H9 (cell line): Measurements from ENCODE around the gene SPTBN1. TPM values are rescaled to one million over a fixed set of nuclear protein-coding genes. Genes with fewer than 3 reads are reported as not detected.

ENCODE experiments used
- DNase-seq: peaks from one replicate; pipeline ENCODE4 v3.0.0-alpha.2; 2017
- H2AFZ ChIP-seq: one replicate; pipeline ENCODE4 v1.6.1; 2013; ENCODE audit warnings: mild to moderate bottlenecking, low read length, control low read depth, moderate library complexity
- H2AK5ac ChIP-seq: 2 replicates; pipeline ENCODE4 v1.6.1; 2013; ENCODE audit warnings: low read length, control low read depth, mixed read lengths; ENCODE audit not compliant: insufficient read length
- H2BK120ac ChIP-seq: one replicate; pipeline ENCODE4 v1.6.1; 2013; ENCODE audit warnings: low read depth, mild to moderate bottlenecking, low read length, control low read depth, inconsistent platforms; ENCODE audit not compliant: poor library complexity, severe bottlenecking
- H2BK12ac ChIP-seq: 2 replicates; pipeline ENCODE4 v1.6.1; 2013; ENCODE audit warnings: low read length, control low read depth, mixed read lengths, low read depth; ENCODE audit not compliant: insufficient read length
- H2BK15ac ChIP-seq: 2 replicates; pipeline ENCODE4 v1.6.1; 2013; ENCODE audit warnings: low read depth, low read length, control low read depth
- H2BK20ac ChIP-seq: one replicate; pipeline ENCODE4 v1.6.1; 2013; ENCODE audit warnings: low read depth, mild to moderate bottlenecking, low read length, control low read depth, inconsistent platforms; ENCODE audit not compliant: poor library complexity, severe bottlenecking
- H2BK5ac ChIP-seq: 2 replicates; pipeline ENCODE4 v1.6.1; 2013; ENCODE audit warnings: low read length, control low read depth, mixed read lengths; ENCODE audit not compliant: insufficient read length
- H3K14ac ChIP-seq: 2 replicates; pipeline ENCODE4 v1.6.1; 2013; ENCODE audit warnings: low read length, control low read depth; ENCODE audit not compliant: insufficient read depth
- H3K18ac ChIP-seq: 2 replicates; pipeline ENCODE4 v1.6.1; 2013; ENCODE audit warnings: low read depth, mild to moderate bottlenecking, mixed read lengths, low read length, control low read depth; ENCODE audit not compliant: insufficient read length
- H3K23ac ChIP-seq: 2 replicates; pipeline ENCODE4 v1.6.1; 2013; ENCODE audit warnings: low read length, control low read depth, mixed read lengths, low read depth; ENCODE audit not compliant: insufficient read length
- H3K23me2 ChIP-seq: 2 replicates; pipeline ENCODE4 v1.6.1; 2013; ENCODE audit warnings: low read depth, mild to moderate bottlenecking, mixed read lengths, low read length, control low read depth; ENCODE audit not compliant: insufficient read length, poor library complexity, severe bottlenecking
- H3K27ac ChIP-seq: 2 replicates; pipeline ENCODE4 v1.5.1; 2013; ENCODE audit warnings: low read length, control low read depth, mixed read lengths, low read depth; ENCODE audit not compliant: insufficient read length
- H3K27me3 ChIP-seq: 2 replicates; pipeline ENCODE4 v1.6.1; 2013; ENCODE audit warnings: low read length, control low read depth, inconsistent platforms; ENCODE audit not compliant: insufficient read depth
- H3K4ac ChIP-seq: 2 replicates; pipeline ENCODE4 v1.6.1; 2013; ENCODE audit warnings: low read depth, mild to moderate bottlenecking, control low read depth, inconsistent platforms, low read length, moderate library complexity
- H3K4me1 ChIP-seq: 2 replicates; pipeline ENCODE4 v1.6.1; 2013; ENCODE audit warnings: low read length, control low read depth, inconsistent platforms; ENCODE audit not compliant: insufficient read depth
- H3K4me2 ChIP-seq: 2 replicates; pipeline ENCODE4 v1.6.1; 2013; ENCODE audit warnings: low read length, control low read depth, mixed read lengths; ENCODE audit not compliant: insufficient read length, insufficient read depth
- H3K56ac ChIP-seq: 2 replicates; pipeline ENCODE4 v1.6.1; 2013; ENCODE audit warnings: low read depth, mild to moderate bottlenecking, mixed read lengths, low read length, control low read depth; ENCODE audit not compliant: insufficient read length
- H3K79me1 ChIP-seq: 2 replicates; pipeline ENCODE4 v1.6.1; 2013; ENCODE audit warnings: low read depth, mild to moderate bottlenecking, moderate library complexity, low read length, control low read depth, inconsistent platforms; ENCODE audit not compliant: insufficient read depth, poor library complexity, severe bottlenecking
- H3K79me2 ChIP-seq: 2 replicates; pipeline ENCODE4 v1.6.1; 2013; ENCODE audit warnings: low read length, control low read depth, inconsistent platforms; ENCODE audit not compliant: insufficient read depth
- H3K9ac ChIP-seq: 2 replicates; pipeline ENCODE4 v1.6.1; 2013; ENCODE audit warnings: low read length, control low read depth, mixed read lengths; ENCODE audit not compliant: insufficient read length; ENCODE audit errors: extremely low read depth
- H3K9me3 ChIP-seq: one replicate; pipeline ENCODE4 v1.6.1; 2013; ENCODE audit warnings: low read depth, low read length, inconsistent platforms; ENCODE audit not compliant: control insufficient read depth
- H3T11ph ChIP-seq: one replicate; pipeline ENCODE4 v1.6.1; 2013; ENCODE audit warnings: mild to moderate bottlenecking, low read length, control low read depth, inconsistent platforms
- H4K20me1 ChIP-seq: one replicate; pipeline ENCODE4 v1.6.1; 2013; ENCODE audit not compliant: control insufficient read depth, insufficient read length, insufficient read depth
- H4K5ac ChIP-seq: 2 replicates; pipeline ENCODE4 v1.6.1; 2013; ENCODE audit warnings: low read depth, mild to moderate bottlenecking, mixed read lengths, low read length, control low read depth; ENCODE audit not compliant: insufficient read length
- H4K8ac ChIP-seq: replicated peaks from 2 replicates; pipeline ENCODE4 v1.6.1; 2013; ENCODE audit warnings: low read length, control low read depth, mixed read lengths, low read depth; ENCODE audit not compliant: insufficient read length
- H4K91ac ChIP-seq: 2 replicates; pipeline ENCODE4 v1.6.1; 2013; ENCODE audit warnings: low read depth, mild to moderate bottlenecking, moderate library complexity, mixed read lengths, low read length, control low read depth; ENCODE audit not compliant: insufficient read length
- H3K27ac Mint-ChIP-seq, 3 experiments: 2 replicates in 2 of 3; 3 replicates in 1 of 3; pipeline ENCODE4 v1.8.0; 2020 to 2021; ENCODE audit warnings: mixed read lengths in 3 of 3, mild to moderate bottlenecking in 1 of 3, moderate library complexity in 1 of 3
- H3K27me3 Mint-ChIP-seq: 2 replicates; pipeline ENCODE4 v1.8.0; 2021; ENCODE audit warnings: low read depth, mild to moderate bottlenecking, moderate library complexity, mixed read lengths
- H3K36me3 Mint-ChIP-seq, 3 experiments: 2 replicates in 2 of 3; 3 replicates in 1 of 3; pipeline ENCODE4 v1.8.0; 2020 to 2021; ENCODE audit warnings: low read depth in 3 of 3, mixed read lengths in 3 of 3; ENCODE audit not compliant: insufficient read depth in 1 of 3
- H3K4me1 Mint-ChIP-seq, 2 experiments: 2 replicates each; pipeline ENCODE4 v1.8.0; 2020; ENCODE audit warnings: mixed read lengths in 2 of 2
- H3K4me3 Mint-ChIP-seq, 2 experiments: 2 replicates in 1 of 2; 3 replicates in 1 of 2; pipeline ENCODE4 v1.8.0; 2020 to 2021; ENCODE audit warnings: mild to moderate bottlenecking in 2 of 2, mixed read lengths in 2 of 2, moderate library complexity in 1 of 2
- H3K9me3 Mint-ChIP-seq, 2 experiments: 2 replicates in 1 of 2; 3 replicates in 1 of 2; pipeline ENCODE4 v1.8.0; 2020; ENCODE audit warnings: mild to moderate bottlenecking in 2 of 2, mixed read lengths in 2 of 2, moderate library complexity in 1 of 2
- CTCF ChIP-seq: fragments of 200-600 bp; sonication (generic); conservative IDR thresholded peaks from 3 replicates; pipeline ENCODE4 v1.8.0; 2021; ENCODE audit warnings: antibody characterized with exemption, mild to moderate bottlenecking
- WGBS: extraction: QIAGEN DNeasy Blood & Tissue Kit; methylation state at CpG from one replicate; pipeline ENCODE4 v1.1.7; 2013; ENCODE audit warnings: missing lambda C conversion rate, low lambda C conversion rate, mixed read lengths; ENCODE audit not compliant: insufficient read length; ENCODE audit errors: extremely low coverage; 5-methylcytosine and 5-hydroxymethylcytosine counted together
- total RNA-seq: library from RNA; stranded (reverse); gene quantifications from 2 replicates; pipeline ENCODE4 v1.2.1, GENCODE V29; 2021

SPTBN1 gene
- total RNA-seq, 1 experiment from 2014 or later = 164 TPM

GRCh38 chr2:54609647-54610046, 153.5 kb downstream of the SPTBN1 start:
- Mint-ChIP-seq H3K36me3 (peaks cover 7 to 25% (median 11%) of the 10 kb centered on the region in 3 experiments), H3K9me3 (no peaks in the 10 kb centered on the region), H3K27ac (no peak overlapping the region)

More at GRCh38 chr2:54609647-54610046, 153.5 kb downstream of the SPTBN1 start:
- Histone ChIP-seq H2AK5ac (no peak overlapping the region), H2BK12ac (no peak overlapping the region), H4K91ac (no peak overlapping the region), H3K27ac (no peak overlapping the region), H3K79me1 (peaks cover 6% of the 10 kb centered on the region), H3K56ac (no peak overlapping the region), H3K9ac (no peak overlapping the region), H3K9me3 (no peaks in the 10 kb centered on the region), H3K79me2 (peaks cover 24% of the 10 kb centered on the region; the same call in 1 of the 2 replicates), H2BK5ac (no peak overlapping the region), H3K4me1 (peaks cover 12% of the 10 kb centered on the region; the same call in 1 of the 2 replicates), H2BK20ac (no peak overlapping the region), H4K5ac (no peak overlapping the region), H3K23ac (no peak overlapping the region), H3T11ph (no peak overlapping the region), H3K18ac (no peak overlapping the region), H4K20me1 (no peaks in the 10 kb centered on the region), H3K4me2 (no peak overlapping the region), H2BK120ac (no peak overlapping the region), H2BK15ac (no peak overlapping the region), H3K4ac (no peak overlapping the region), H2AFZ (no peak overlapping the region), H3K14ac (no peak overlapping the region), H4K8ac (no peak overlapping the region), H3K23me2 (no peaks in the 10 kb centered on the region), H3K27me3 (no peaks in the 10 kb centered on the region)
- no peak overlapping the region for H3K4me3 Mint-ChIP-seq
- no peak for TF ChIP-seq CTCF
- WGBS = no CpG with 5 or more reads among the region's 3 CpGs
- H3K4me1 Mint-ChIP-seq = peaks cover 66 to 67% of the 10 kb centered on the region in 2 experiments
- DNase-seq = no peak
- no peaks in the 10 kb centered on the region for H3K27me3 Mint-ChIP-seq
